ENCODE measurements around the gene RNF114.

Gene RNF114

DNA sequence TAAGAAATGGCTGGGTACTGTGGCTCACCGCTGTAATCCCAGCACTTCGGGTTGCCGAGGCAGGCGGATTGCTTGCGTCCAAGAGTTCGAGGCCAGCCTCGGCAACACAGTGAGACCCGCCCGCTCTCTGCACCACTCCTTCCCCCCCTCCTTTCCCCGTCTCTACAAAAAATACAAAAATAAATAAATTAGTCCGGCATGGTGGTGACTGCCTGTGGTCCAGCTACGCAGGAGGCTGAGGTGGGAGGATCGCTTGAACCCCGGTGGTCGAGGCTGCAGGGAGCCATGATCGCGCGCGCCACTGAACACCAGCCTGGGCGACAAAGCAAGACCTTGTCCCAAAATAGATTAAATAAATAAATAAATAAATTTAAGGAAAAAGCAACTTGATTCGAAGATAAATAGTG, 448 bp upstream of the RNF114 start:
- TF ChIP-seq, protein P1, sequence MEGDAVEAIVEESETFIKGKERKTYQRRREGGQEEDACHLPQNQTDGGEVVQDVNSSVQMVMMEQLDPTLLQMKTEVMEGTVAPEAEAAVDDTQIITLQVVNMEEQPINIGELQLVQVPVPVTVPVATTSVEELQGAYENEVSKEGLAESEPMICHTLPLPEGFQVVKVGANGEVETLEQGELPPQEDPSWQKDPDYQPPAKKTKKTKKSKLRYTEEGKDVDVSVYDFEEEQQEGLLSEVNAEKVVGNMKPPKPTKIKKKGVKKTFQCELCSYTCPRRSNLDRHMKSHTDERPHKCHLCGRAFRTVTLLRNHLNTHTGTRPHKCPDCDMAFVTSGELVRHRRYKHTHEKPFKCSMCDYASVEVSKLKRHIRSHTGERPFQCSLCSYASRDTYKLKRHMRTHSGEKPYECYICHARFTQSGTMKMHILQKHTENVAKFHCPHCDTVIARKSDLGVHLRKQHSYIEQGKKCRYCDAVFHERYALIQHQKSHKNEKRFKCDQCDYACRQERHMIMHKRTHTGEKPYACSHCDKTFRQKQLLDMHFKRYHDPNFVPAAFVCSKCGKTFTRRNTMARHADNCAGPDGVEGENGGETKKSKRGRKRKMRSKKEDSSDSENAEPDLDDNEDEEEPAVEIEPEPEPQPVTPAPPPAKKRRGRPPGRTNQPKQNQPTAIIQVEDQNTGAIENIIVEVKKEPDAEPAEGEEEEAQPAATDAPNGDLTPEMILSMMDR (conservative IDR thresholded peaks at IDR 0.05; ENCODE audit: low read depth, low read length) = no peak
- peak overlapping the region; percentile 85 for H3K9ac ChIP-seq
- H2AFZ ChIP-seq (ENCODE audit: low read depth) = peak overlapping the region; percentile 95
- H3K4me1 ChIP-seq (ENCODE audit: low read depth, poor library complexity, severe bottlenecking) = peaks cover 52% of the 10 kb centered on the region
- peaks cover 46% of the 10 kb centered on the region for H3K79me2 ChIP-seq (ENCODE audit: insufficient read depth, low read depth)
- H4K20me1 ChIP-seq (ENCODE audit: insufficient read depth) = no peaks in the 10 kb centered on the region; the same call in 1 of the 2 replicates
- peak overlapping the region; percentile 7 for H3K4me3 ChIP-seq (IDR thresholded peaks at IDR 0.05; ENCODE audit: insufficient read depth, low read depth, low read length)
- H3K27ac ChIP-seq = peak overlapping the region; percentile 79
- H3K4me2 ChIP-seq = peak overlapping the region; percentile 97
- H3K27me3 ChIP-seq (ENCODE audit: insufficient read depth, low read depth) = no peaks in the 10 kb centered on the region
- H3K36me3 ChIP-seq (ENCODE audit: insufficient read depth) = no peaks in the 10 kb centered on the region

GRCh38 chr20:49937027-49937929, 1.1 kb downstream of the RNF114 start:
- H3K9ac ChIP-seq = peak overlapping the region; percentile 85
- peaks cover 2% of the 10 kb centered on the region; the same call in 1 of the 2 replicates for H3K36me3 ChIP-seq (ENCODE audit: insufficient read depth)
- H3K4me3 ChIP-seq (IDR thresholded peaks at IDR 0.05; ENCODE audit: insufficient read depth, low read depth, low read length) = peak overlapping the region; percentile 43
- peak overlapping the region; percentile 73 for H3K4me2 ChIP-seq
- no peaks in the 10 kb centered on the region; the same call in 1 of the 2 replicates for H4K20me1 ChIP-seq (ENCODE audit: insufficient read depth)
- peaks cover 52% of the 10 kb centered on the region for H3K4me1 ChIP-seq (ENCODE audit: low read depth, poor library complexity, severe bottlenecking)
- H2AFZ ChIP-seq (ENCODE audit: low read depth) = peak overlapping the region; percentile 95
- H3K27me3 ChIP-seq (ENCODE audit: insufficient read depth, low read depth) = no peaks in the 10 kb centered on the region
- TF ChIP-seq, protein P1 (conservative IDR thresholded peaks at IDR 0.05; ENCODE audit: low read depth, low read length) = no peak
- peaks cover 61% of the 10 kb centered on the region for H3K79me2 ChIP-seq (ENCODE audit: insufficient read depth, low read depth)
- peak overlapping the region; percentile 79; the same call in 1 of the 2 replicates for H3K27ac ChIP-seq

GRCh38 chr20:49938173-49939163, 2.3 kb downstream of the RNF114 start:
- Histone ChIP-seq H2AFZ (ENCODE audit: low read depth) (no peak overlapping the region), H4K20me1 (ENCODE audit: insufficient read depth) (no peaks in the 10 kb centered on the region; the same call in 1 of the 2 replicates), H3K9ac (no peak overlapping the region), H3K79me2 (ENCODE audit: insufficient read depth, low read depth) (peaks cover 71% of the 10 kb centered on the region), H3K4me1 (ENCODE audit: low read depth, poor library complexity, severe bottlenecking) (peaks cover 59% of the 10 kb centered on the region), H3K36me3 (ENCODE audit: insufficient read depth) (peaks cover 8% of the 10 kb centered on the region; the same call in 1 of the 2 replicates), H3K4me2 (peak overlapping the region; percentile 73; the same call in 1 of the 2 replicates), H3K27ac (no peak overlapping the region), H3K27me3 (ENCODE audit: insufficient read depth, low read depth) (no peaks in the 10 kb centered on the region), H3K4me3 (IDR thresholded peaks at IDR 0.05; ENCODE audit: insufficient read depth, low read depth, low read length) (no peak overlapping the region)
- TF ChIP-seq, protein P1 (conservative IDR thresholded peaks at IDR 0.05; ENCODE audit: low read depth, low read length) = no peak

GRCh38 chr20:49941456-49941855, 5.3 kb downstream of the RNF114 start:
- Histone ChIP-seq H3K4me3 (IDR thresholded peaks at IDR 0.05; ENCODE audit: insufficient read depth, low read depth, low read length) (no peak overlapping the region), H3K36me3 (ENCODE audit: insufficient read depth) (peaks cover 16% of the 10 kb centered on the region; the same call in 1 of the 2 replicates), H3K27me3 (ENCODE audit: insufficient read depth, low read depth) (no peaks in the 10 kb centered on the region), H3K4me2 (no peak overlapping the region), H3K4me1 (ENCODE audit: low read depth, poor library complexity, severe bottlenecking) (peaks cover 36% of the 10 kb centered on the region), H3K79me2 (ENCODE audit: insufficient read depth, low read depth) (peaks cover 81% of the 10 kb centered on the region), H4K20me1 (ENCODE audit: insufficient read depth) (no peaks in the 10 kb centered on the region; the same call in 1 of the 2 replicates), H3K27ac (no peak overlapping the region), H3K9ac (no peak overlapping the region), H2AFZ (ENCODE audit: low read depth) (no peak overlapping the region)
- TF ChIP-seq, protein P1 (conservative IDR thresholded peaks at IDR 0.05; ENCODE audit: low read depth, low read length) = no peak

Measured in KMS-11 (cell line).